Kidney (tissue), 14 donors: ENCODE results near the gene THOC7. TPM values are rescaled to one million over a fixed set of nuclear protein-coding genes. Genes with fewer than 3 reads are reported as not detected.

Source experiments
- DNase-seq, 5 donors: peaks; one replicate each; pipeline ENCODE4 v3.0.0-alpha.2; 2013 to 2020
- FAIRE-seq: peaks from 2 replicates; lab custom pipeline; 2012; peaks lifted over from hg19 to GRCh38; lab: Jason Lieb, UNC
- H3K27ac ChIP-seq, 2 donors: one replicate each; pipeline ENCODE4 v1.7.0; 2013; ENCODE audit warnings: low read depth in 2 of 2, low read length in 2 of 2, inconsistent platforms in 1 of 2
- H3K27me3 ChIP-seq: one replicate; pipeline ENCODE4 v1.7.1; 2013; ENCODE audit warnings: low read length, inconsistent platforms; ENCODE audit not compliant: control insufficient read depth, insufficient read depth
- H3K36me3 ChIP-seq, 3 donors: one replicate each; pipeline versions ENCODE4 v1.7.0 to v1.7.1; 2013; ENCODE audit warnings: low read length in 3 of 3, control low read depth in 1 of 3, inconsistent platforms in 1 of 3; ENCODE audit not compliant: insufficient read depth in 3 of 3, control insufficient read depth in 2 of 3
- H3K4me1 ChIP-seq, 3 donors: one replicate each; pipeline versions ENCODE4 v1.7.0 to v1.7.1; 2013; ENCODE audit warnings: low read length in 3 of 3, inconsistent platforms in 1 of 3, low read depth in 1 of 3; ENCODE audit not compliant: control insufficient read depth in 2 of 3, insufficient read depth in 2 of 3
- H3K4me3 ChIP-seq, 3 donors: one replicate each; pipeline versions ENCODE4 v1.7.0 to v1.8.1; 2013; ENCODE audit warnings: low read length in 3 of 3, control low read depth in 1 of 3, inconsistent platforms in 1 of 3
- H3K9ac ChIP-seq, 3 donors: one replicate each; pipeline versions ENCODE4 v1.7.0 to v1.7.1; 2013; ENCODE audit warnings: low read length in 3 of 3, control low read depth in 1 of 3, inconsistent platforms in 1 of 3
- H3K9me3 ChIP-seq, 3 donors: one replicate each; pipeline versions ENCODE4 v1.7.0 to v1.7.1; 2013; ENCODE audit warnings: low read length in 3 of 3, control low read depth in 1 of 3, inconsistent platforms in 1 of 3; ENCODE audit not compliant: control insufficient read depth in 2 of 3, insufficient read depth in 1 of 3
- intact Hi-C: fragments of 100-400 bp; cut with DNase I; formaldehyde crosslinking; loops from one replicate; pipeline ENCODE4 v1.11.1; 2022
- polyA plus RNA-seq: library from polyadenylated mRNA; stranded (reverse); fragments of 350-450 nt; fragmentation: Illumina TruSeq; extraction: RNeasy Lipid Tissue Mini Kit (QIAGEN cat#74804); gene quantifications from one replicate; pipeline ENCODE4 v1.2.3, GENCODE V29; 2014; ENCODE audit warnings: low read depth, low replicate concordance; ENCODE audit not compliant: insufficient read depth
- total RNA-seq: library from RNA; stranded (reverse); fragmentation: NEBNext Ultra II Directional; extraction: Animal tissue kit (Norgen Biotek cat#: 25700); gene quantifications from one replicate; pipeline ENCODE4 v1.2.1, GENCODE V29; 2021
- TF ChIP-seq, protein P1 (sequence below): IDR thresholded peaks from 3 replicates; pipeline ENCODE4 v1.5.1; 2012; ENCODE audit warnings: mild to moderate bottlenecking, moderate library complexity, borderline replicate concordance; ENCODE audit not compliant: insufficient read depth; ENCODE audit errors: extremely low read depth
- donor health status: control.
- donor health status: control.
- donor health status: control.
- donor health status: control.
- donor health status: control.
- donor health status: DM: yes; HTN: yes; CAD: no.
- donor health status: Normal renal cell carcinoma (clear cell type).

THOC7 gene
- total and polyA plus RNA-seq, 2 donors from 2014 or later: 55.2 to 99.5 TPM

DNA sequence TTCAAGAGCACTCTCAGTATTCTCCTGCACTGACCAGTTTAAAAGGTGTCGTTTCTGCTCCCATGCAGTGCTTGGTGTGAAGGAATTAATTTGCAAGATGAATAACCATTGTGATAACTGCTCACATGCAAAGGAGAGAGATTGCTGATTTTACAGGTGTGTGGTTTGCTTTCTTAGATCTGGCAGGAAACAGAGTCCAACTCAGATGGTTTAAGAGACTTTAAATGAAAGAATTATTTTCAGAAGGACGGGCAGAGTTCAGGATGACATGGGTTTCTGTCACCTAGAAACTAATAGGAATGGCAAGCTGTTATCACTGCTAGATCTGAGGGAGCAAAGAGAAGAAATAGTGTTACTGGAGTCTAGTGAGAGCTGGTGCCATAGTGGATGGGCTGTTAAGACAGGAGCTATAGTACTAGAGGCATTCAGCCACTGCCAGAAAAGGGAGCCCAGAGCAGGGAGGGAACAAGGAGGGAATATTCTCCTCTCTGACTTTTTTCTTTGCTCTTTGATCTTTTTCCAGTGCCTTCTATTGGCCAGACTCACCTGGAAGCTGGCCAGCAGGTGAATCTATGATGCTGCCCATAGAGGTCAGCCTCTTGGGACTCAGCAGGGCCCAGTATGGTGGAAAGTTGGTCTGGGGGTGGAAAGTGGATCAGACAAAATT is 14.9 kb upstream of the THOC7 start:
- no peak for DNase-seq
- H3K4me3 ChIP-seq: no peak overlapping the region
- H3K27ac ChIP-seq: no peak overlapping the region
- no peaks in the 10 kb centered on the region for H3K9me3 ChIP-seq
- TF ChIP-seq, protein P1, sequence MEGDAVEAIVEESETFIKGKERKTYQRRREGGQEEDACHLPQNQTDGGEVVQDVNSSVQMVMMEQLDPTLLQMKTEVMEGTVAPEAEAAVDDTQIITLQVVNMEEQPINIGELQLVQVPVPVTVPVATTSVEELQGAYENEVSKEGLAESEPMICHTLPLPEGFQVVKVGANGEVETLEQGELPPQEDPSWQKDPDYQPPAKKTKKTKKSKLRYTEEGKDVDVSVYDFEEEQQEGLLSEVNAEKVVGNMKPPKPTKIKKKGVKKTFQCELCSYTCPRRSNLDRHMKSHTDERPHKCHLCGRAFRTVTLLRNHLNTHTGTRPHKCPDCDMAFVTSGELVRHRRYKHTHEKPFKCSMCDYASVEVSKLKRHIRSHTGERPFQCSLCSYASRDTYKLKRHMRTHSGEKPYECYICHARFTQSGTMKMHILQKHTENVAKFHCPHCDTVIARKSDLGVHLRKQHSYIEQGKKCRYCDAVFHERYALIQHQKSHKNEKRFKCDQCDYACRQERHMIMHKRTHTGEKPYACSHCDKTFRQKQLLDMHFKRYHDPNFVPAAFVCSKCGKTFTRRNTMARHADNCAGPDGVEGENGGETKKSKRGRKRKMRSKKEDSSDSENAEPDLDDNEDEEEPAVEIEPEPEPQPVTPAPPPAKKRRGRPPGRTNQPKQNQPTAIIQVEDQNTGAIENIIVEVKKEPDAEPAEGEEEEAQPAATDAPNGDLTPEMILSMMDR: no peak
- intact Hi-C loops: no loop called here
- H3K36me3 ChIP-seq: no peaks in the 10 kb centered on the region
- H3K4me1 ChIP-seq: peaks cover 0 to 18% (median 3%) of the 10 kb centered on the region in 3 donors
- FAIRE-seq: no peak
- H3K9ac ChIP-seq: no peak overlapping the region
- no peaks in the 10 kb centered on the region for H3K27me3 ChIP-seq

DNA sequence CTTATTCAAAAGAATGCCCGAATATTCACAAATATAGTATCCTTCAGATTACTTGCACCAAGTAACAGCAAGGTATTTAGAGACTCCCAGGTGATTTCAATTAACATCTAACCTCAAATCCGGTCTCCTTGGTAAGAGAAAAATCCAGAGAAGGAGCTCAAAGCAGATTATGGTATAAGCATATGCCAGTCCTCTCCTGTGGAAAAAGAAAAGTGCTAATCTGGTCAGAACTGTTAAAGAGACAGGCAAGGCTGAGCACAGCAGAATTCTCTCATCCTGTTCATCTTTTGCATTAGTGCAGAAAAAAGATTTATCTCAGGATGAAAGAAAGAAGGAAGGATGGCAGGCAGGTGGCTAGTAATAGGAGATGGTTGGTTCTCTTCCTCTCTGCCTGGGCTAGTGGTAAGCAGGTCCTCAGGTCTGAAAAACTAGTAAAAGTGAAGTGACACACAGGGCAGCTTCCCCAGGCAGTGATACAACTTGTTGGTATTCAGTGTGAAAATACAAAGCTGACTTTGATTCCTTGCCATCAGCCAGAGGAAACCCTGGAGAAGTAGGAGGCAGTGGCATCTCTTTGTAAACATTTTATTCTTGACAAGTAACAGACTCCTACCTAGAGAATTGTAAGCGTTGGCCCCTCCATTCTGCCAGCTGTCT is 14.3 kb upstream of the THOC7 start:
- no peak for DNase-seq
- H3K36me3 ChIP-seq: no peaks in the 10 kb centered on the region
- TF ChIP-seq, protein P1: no peak
- no peak overlapping the region for H3K9ac ChIP-seq
- no peaks in the 10 kb centered on the region for H3K9me3 ChIP-seq
- H3K4me1 ChIP-seq: peaks cover 0 to 18% (median 3%) of the 10 kb centered on the region in 3 donors
- H3K27ac ChIP-seq: no peak overlapping the region
- intact Hi-C loops: no loop called here
- no peak for FAIRE-seq
- no peak overlapping the region for H3K4me3 ChIP-seq
- H3K27me3 ChIP-seq: no peaks in the 10 kb centered on the region

DNA sequence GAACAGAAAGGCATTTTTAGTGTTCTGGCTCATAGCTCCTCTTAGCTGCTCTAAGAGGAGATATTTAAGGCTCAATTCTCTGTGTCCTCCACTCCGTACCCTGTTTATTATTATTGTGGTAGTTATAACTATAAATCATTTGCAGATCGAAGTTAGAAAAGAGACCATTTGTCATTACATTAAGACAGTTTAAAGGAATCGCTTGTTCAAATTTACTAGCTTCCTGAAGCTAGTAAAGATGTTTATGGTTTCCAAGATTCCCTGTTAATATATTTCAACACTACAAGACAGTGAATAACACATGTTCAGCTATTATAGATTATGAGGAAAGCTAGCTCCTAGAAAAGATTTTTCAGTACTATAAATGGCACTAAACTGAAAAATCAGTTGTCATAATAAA is 12.7 kb upstream of the THOC7 start:
- Histone ChIP-seq H3K4me1 (peaks cover 0 to 18% (median 3%) of the 10 kb centered on the region in 3 donors), H3K27ac (no peak overlapping the region), H3K9ac (no peak overlapping the region), H3K4me3 (no peak overlapping the region), H3K9me3 (no peaks in the 10 kb centered on the region), H3K27me3 (no peaks in the 10 kb centered on the region), H3K36me3 (no peaks in the 10 kb centered on the region)
- intact Hi-C loops: no loop called here
- DNase-seq (peak in 1 of 5 donors; percentile 24), FAIRE-seq (no peak)
- TF ChIP-seq, protein P1: no peak
